ENCODE data around the gene CDYL. TPM values are rescaled to one million over a fixed set of nuclear protein-coding genes. Genes with fewer than 3 reads are reported as not detected.

CDYL gene
- total RNA-seq, 4 donors from 2014 or later: 42.2 to 70.6 (median 49.0) TPM

DNA sequence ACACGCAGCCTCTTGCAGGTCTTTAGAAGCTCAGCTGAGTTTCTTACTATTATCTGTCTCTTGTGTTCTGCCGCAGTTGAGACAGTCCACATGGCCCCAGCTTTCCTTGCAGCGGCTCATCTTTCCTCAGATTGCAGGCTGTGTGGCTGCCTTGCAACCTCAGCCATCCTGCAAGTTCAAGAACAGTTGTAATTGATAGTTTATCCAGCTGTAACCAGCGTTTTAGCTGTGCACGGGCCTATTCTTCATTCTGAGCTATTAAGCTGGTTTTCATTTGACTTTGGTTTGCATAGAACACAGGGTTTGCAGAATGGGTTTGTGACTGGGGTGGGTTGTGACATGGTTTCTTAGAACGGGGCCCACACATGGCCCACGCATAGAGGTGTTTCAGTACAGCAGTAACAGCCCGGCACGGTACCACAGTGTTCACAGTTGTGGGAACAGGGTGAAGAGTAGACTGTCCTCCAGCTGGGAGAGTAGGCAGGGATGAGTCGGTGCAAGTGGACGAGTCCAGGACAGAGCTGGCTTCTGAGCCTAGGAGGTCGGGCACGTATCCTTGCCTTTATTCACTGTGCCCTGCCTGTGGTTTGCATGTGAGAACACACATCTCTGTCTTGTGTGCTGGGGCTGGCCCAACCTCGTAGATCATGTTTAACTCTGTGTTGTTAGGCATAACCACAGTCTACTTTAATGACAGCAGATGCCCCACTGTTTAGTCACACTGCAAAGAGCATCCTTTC lies 138.4 kb downstream of the CDYL start:
- H3K27me3 ChIP-seq: no peaks in the 10 kb centered on the region
- H3K36me3 ChIP-seq: no peaks in the 10 kb centered on the region
- no peaks in the 10 kb centered on the region for H3K9me3 ChIP-seq
- TF ChIP-seq, protein P1, sequence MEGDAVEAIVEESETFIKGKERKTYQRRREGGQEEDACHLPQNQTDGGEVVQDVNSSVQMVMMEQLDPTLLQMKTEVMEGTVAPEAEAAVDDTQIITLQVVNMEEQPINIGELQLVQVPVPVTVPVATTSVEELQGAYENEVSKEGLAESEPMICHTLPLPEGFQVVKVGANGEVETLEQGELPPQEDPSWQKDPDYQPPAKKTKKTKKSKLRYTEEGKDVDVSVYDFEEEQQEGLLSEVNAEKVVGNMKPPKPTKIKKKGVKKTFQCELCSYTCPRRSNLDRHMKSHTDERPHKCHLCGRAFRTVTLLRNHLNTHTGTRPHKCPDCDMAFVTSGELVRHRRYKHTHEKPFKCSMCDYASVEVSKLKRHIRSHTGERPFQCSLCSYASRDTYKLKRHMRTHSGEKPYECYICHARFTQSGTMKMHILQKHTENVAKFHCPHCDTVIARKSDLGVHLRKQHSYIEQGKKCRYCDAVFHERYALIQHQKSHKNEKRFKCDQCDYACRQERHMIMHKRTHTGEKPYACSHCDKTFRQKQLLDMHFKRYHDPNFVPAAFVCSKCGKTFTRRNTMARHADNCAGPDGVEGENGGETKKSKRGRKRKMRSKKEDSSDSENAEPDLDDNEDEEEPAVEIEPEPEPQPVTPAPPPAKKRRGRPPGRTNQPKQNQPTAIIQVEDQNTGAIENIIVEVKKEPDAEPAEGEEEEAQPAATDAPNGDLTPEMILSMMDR (IDR thresholded peaks at IDR 0.05): no peak
- TF ChIP-seq POLR2AphosphoS5 (IDR thresholded peaks at IDR 0.05) (no peak), EP300 (IDR thresholded peaks at IDR 0.05) (no peak), POLR2A (IDR thresholded peaks at IDR 0.05) (no peak)
- no peak overlapping the region for H3K27ac ChIP-seq
- peaks cover 19% of the 10 kb centered on the region for H3K4me1 ChIP-seq
- no peak overlapping the region for H3K4me3 ChIP-seq
- no peak for DNase-seq (ENCODE audit: low spot score in 2 of 2)
- WGBS: 57% methylated on average over 14 of the region's 14 CpGs

DNA sequence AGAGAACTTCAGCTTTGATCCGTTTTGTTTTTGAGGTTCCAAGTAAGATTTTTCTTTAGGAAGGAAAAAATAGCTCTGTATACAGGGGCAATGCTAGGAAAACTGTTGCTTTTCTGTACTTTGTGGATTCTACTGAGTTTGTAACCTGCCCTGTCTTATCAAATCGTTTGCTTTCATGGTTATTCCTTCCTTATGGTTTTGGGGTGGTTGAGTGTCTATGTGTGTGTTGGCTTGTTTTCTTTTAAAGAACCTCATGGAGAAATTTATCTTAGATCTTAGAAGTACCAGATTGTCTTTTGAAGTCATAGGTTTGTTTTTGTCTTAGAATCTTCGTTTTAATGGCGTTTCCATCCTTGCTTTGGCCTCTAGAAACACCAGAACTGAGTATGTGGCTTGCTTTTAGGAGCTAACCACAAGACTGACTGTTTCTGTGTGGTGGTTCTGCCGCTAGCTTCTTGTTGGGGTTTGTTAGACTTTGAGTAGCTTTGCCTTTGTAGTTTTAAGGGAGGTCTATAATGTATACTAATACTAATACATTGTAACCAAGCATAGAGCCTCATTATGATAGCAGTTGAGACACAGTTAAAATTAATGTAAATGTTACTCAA lies 140.9 kb downstream of the CDYL start:
- Histone ChIP-seq H3K4me3 (no peak overlapping the region), H3K27me3 (no peaks in the 10 kb centered on the region), H3K9me3 (no peaks in the 10 kb centered on the region), H3K36me3 (no peaks in the 10 kb centered on the region), H3K4me1 (peaks cover 19% of the 10 kb centered on the region), H3K27ac (no peak overlapping the region)
- no peak for TF ChIP-seq EP300 (IDR thresholded peaks at IDR 0.05)
- TF ChIP-seq POLR2A (IDR thresholded peaks at IDR 0.05): no peak
- TF ChIP-seq POLR2AphosphoS5 (IDR thresholded peaks at IDR 0.05): no peak
- TF ChIP-seq, protein P1 (IDR thresholded peaks at IDR 0.05): no peak
- DNase-seq (ENCODE audit: low spot score in 2 of 2): no peak
- 57% methylated on average over 5 of the region's 5 CpGs for WGBS

DNA sequence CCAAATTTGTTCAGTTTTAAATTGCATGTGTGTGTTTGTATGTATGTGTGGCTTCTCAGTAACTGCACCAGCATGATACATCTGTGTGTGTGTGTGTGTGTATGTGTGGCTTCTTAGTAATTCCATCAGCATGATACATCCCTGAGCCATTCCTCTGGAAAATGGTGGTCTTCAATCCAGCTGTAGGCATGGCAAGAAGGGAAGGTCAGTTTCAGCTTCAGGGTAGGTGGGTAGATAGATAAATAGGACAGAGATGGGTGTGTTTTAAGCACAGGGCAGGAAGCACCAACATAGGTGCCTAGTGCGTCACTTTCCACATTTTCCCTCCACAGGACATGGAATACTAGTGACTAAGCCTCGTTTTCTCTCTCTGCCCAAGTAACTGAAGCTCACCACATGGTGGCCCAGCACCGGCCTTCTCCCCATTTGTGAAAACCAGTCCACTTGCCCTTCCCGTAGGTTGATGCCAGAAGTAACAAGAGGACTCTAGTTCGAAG lies 144.8 kb downstream of the CDYL start:
- no peak overlapping the region for H3K4me3 ChIP-seq
- no peak for DNase-seq (ENCODE audit: low spot score in 2 of 2)
- H3K27me3 ChIP-seq: no peaks in the 10 kb centered on the region
- H3K9me3 ChIP-seq: no peaks in the 10 kb centered on the region
- no peak overlapping the region for H3K27ac ChIP-seq
- 78% methylated on average over 5 of the region's 5 CpGs for WGBS
- peaks cover 8% of the 10 kb centered on the region for H3K4me1 ChIP-seq
- TF ChIP-seq EP300 (IDR thresholded peaks at IDR 0.05) (no peak), POLR2A (IDR thresholded peaks at IDR 0.05) (no peak), POLR2AphosphoS5 (IDR thresholded peaks at IDR 0.05) (no peak)
- TF ChIP-seq, protein P1 (IDR thresholded peaks at IDR 0.05): no peak
- H3K36me3 ChIP-seq: no peaks in the 10 kb centered on the region

DNA sequence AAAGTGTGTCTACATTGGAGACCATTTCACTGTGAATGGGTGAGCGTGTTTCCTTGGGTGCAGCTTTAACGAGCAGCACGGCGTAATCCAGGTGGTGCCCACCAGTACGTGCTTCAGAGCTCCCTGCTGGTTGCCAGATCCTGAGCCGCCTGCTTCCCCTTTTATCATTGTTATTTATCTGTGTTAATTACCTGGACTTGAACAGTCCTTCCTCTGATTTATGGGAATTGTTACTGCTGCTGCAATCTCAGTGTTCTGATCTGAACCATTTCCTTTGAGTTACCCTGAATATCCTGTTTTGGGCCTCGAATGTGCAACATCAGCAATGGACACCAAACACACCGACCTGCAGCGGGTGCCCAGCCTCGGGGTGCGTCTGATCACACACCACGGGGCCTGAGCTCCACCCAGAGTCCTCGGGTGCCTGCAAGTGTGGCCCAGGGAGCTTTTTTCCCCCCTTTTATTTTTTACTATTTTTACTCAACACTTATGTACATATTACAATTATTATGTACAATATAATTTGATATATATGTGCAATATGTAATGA lies 146.4 kb downstream of the CDYL start:
- WGBS: 75% methylated on average over 13 of the region's 13 CpGs
- no peaks in the 10 kb centered on the region for H3K36me3 ChIP-seq
- H3K27me3 ChIP-seq: no peaks in the 10 kb centered on the region
- DNase-seq (ENCODE audit: low spot score in 2 of 2): no peak
- TF ChIP-seq, protein P1 (IDR thresholded peaks at IDR 0.05): no peak
- TF ChIP-seq POLR2AphosphoS5 (IDR thresholded peaks at IDR 0.05): no peak
- no peak for TF ChIP-seq EP300 (IDR thresholded peaks at IDR 0.05)
- TF ChIP-seq POLR2A (IDR thresholded peaks at IDR 0.05): no peak
- peaks cover 8% of the 10 kb centered on the region for H3K4me1 ChIP-seq
- no peak overlapping the region for H3K4me3 ChIP-seq
- H3K27ac ChIP-seq: no peak overlapping the region
- H3K9me3 ChIP-seq: no peaks in the 10 kb centered on the region

DNA sequence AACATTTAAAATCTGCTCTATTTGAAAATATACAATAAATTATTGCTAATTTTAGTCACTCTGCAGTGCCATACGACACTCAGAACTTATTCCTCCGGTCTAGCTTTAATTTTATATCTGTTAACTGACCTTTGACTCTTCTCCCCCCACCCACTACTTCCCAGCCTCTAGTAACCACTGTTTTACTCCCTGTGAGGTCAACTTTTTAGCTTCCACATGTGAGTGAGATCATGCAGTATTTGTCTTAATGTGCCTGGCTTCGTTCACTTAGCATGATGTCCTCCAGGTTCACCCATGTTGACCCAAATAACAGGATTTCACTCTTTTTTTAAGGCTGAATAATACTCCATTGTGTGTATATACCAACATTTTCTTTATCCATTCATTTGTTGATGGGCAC lies 146.9 kb downstream of the CDYL start:
- 87% methylated on average over 3 of the region's 3 CpGs for WGBS
- Histone ChIP-seq H3K36me3 (no peaks in the 10 kb centered on the region), H3K27me3 (no peaks in the 10 kb centered on the region), H3K4me3 (no peak overlapping the region), H3K27ac (no peak overlapping the region), H3K9me3 (no peaks in the 10 kb centered on the region), H3K4me1 (peaks cover 8% of the 10 kb centered on the region)
- DNase-seq (ENCODE audit: low spot score in 2 of 2): no peak
- TF ChIP-seq, protein P1 (IDR thresholded peaks at IDR 0.05): no peak
- TF ChIP-seq POLR2A (IDR thresholded peaks at IDR 0.05) (no peak), EP300 (IDR thresholded peaks at IDR 0.05) (no peak), POLR2AphosphoS5 (IDR thresholded peaks at IDR 0.05) (no peak)

All from suprapubic skin (tissue), 4 donors.